GM23338 (cell line): ENCODE data around the gene POU2AF3.

Experiments
- CREB1 ChIP-seq: fragments of 250-450 bp; sonication (Bioruptor Pico); IDR thresholded peaks from 2 replicates; pipeline ENCODE4 v1.5.0; 2020; ENCODE audit warnings: low read depth, mild to moderate bottlenecking, moderate library complexity
- EZH2 ChIP-seq: fragments of 200-600 bp; sonication (generic); IDR thresholded peaks from one replicate; pipeline ENCODE4 v1.8.0; 2017; ENCODE audit warnings: antibody characterized with exemption, mild to moderate bottlenecking, low read depth; ENCODE audit not compliant: unreplicated experiment
- EZH2phosphoT487 ChIP-seq: fragments of 200-600 bp; sonication (generic); IDR thresholded peaks from one replicate; pipeline ENCODE4 v1.8.1; 2018; ENCODE audit warnings: antibody characterized with exemption; ENCODE audit not compliant: unreplicated experiment
- NANOG ChIP-seq: IDR thresholded peaks from 2 replicates; pipeline ENCODE4 v1.6.1; 2016; ENCODE audit warnings: antibody characterized with exemption, borderline replicate concordance
- POLR2AphosphoS5 ChIP-seq: IDR thresholded peaks from 2 replicates; pipeline ENCODE4 v1.6.1; 2016; ENCODE audit warnings: antibody characterized with exemption, low read depth
- TF ChIP-seq, protein P1 (sequence below), 2 experiments: fragments of 200-600 bp in 1 of 2; sonication (generic) in 1 of 2; conservative IDR thresholded peaks; 2 replicates each; pipeline versions ENCODE4 v1.5.1 to v1.6.1; 2016 to 2017; ENCODE audit warnings: antibody characterized with exemption in 2 of 2, low read depth in 2 of 2, mild to moderate bottlenecking in 2 of 2, moderate library complexity in 1 of 2
- TF ChIP-seq, protein P2 (sequence below): IDR thresholded peaks from one replicate; pipeline ENCODE4 v1.6.1; 2018; ENCODE audit warnings: antibody characterized with exemption; ENCODE audit not compliant: unreplicated experiment
- TF ChIP-seq, protein P3 (sequence below): IDR thresholded peaks from 2 replicates; pipeline ENCODE4 v1.6.1; 2016; ENCODE audit warnings: antibody characterized with exemption

DNA sequence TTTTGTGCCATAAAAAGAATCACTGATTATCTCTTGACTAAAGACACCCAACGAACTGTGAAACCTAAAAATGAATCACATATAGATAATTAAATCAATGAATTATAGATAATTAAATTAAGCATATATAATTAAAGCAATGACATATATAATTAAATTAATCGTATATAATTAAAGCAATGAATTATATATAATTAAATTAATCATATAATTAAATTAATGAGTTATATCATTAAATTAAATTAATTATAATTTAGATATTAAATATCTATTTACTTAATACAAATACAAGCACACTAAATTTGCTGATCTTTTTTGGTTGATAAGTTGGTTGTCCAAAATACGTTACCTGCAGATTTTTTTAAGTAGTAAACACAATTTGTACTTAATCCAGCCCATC, 49.8 kb downstream of the POU2AF3 start:
- TF ChIP-seq, protein P1, sequence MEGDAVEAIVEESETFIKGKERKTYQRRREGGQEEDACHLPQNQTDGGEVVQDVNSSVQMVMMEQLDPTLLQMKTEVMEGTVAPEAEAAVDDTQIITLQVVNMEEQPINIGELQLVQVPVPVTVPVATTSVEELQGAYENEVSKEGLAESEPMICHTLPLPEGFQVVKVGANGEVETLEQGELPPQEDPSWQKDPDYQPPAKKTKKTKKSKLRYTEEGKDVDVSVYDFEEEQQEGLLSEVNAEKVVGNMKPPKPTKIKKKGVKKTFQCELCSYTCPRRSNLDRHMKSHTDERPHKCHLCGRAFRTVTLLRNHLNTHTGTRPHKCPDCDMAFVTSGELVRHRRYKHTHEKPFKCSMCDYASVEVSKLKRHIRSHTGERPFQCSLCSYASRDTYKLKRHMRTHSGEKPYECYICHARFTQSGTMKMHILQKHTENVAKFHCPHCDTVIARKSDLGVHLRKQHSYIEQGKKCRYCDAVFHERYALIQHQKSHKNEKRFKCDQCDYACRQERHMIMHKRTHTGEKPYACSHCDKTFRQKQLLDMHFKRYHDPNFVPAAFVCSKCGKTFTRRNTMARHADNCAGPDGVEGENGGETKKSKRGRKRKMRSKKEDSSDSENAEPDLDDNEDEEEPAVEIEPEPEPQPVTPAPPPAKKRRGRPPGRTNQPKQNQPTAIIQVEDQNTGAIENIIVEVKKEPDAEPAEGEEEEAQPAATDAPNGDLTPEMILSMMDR (conservative IDR thresholded peaks at IDR 0.05; ENCODE audit: low read depth in 2 of 2): no peak
- TF ChIP-seq EZH2: no peak
- no peak for TF ChIP-seq POLR2AphosphoS5
- no peak for TF ChIP-seq EZH2phosphoT487
- TF ChIP-seq, protein P2, sequence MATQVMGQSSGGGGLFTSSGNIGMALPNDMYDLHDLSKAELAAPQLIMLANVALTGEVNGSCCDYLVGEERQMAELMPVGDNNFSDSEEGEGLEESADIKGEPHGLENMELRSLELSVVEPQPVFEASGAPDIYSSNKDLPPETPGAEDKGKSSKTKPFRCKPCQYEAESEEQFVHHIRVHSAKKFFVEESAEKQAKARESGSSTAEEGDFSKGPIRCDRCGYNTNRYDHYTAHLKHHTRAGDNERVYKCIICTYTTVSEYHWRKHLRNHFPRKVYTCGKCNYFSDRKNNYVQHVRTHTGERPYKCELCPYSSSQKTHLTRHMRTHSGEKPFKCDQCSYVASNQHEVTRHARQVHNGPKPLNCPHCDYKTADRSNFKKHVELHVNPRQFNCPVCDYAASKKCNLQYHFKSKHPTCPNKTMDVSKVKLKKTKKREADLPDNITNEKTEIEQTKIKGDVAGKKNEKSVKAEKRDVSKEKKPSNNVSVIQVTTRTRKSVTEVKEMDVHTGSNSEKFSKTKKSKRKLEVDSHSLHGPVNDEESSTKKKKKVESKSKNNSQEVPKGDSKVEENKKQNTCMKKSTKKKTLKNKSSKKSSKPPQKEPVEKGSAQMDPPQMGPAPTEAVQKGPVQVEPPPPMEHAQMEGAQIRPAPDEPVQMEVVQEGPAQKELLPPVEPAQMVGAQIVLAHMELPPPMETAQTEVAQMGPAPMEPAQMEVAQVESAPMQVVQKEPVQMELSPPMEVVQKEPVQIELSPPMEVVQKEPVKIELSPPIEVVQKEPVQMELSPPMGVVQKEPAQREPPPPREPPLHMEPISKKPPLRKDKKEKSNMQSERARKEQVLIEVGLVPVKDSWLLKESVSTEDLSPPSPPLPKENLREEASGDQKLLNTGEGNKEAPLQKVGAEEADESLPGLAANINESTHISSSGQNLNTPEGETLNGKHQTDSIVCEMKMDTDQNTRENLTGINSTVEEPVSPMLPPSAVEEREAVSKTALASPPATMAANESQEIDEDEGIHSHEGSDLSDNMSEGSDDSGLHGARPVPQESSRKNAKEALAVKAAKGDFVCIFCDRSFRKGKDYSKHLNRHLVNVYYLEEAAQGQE: no peak
- TF ChIP-seq CREB1 (CRISPR knock-in tag): no peak
- TF ChIP-seq NANOG: no peak
- TF ChIP-seq, protein P3, sequence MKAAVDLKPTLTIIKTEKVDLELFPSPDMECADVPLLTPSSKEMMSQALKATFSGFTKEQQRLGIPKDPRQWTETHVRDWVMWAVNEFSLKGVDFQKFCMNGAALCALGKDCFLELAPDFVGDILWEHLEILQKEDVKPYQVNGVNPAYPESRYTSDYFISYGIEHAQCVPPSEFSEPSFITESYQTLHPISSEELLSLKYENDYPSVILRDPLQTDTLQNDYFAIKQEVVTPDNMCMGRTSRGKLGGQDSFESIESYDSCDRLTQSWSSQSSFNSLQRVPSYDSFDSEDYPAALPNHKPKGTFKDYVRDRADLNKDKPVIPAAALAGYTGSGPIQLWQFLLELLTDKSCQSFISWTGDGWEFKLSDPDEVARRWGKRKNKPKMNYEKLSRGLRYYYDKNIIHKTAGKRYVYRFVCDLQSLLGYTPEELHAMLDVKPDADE: no peak
